Activated T-helper 9 cell treated with anti-CD3 and anti-CD28 coated beads, Interleukin-2, amount 50 U/mL, for 16 hours (primary cell): ENCODE results near the gene TVP23B.
A peak's percentile ranks its signal among the peaks of the same experiment; 100 is the strongest.
"Not testable (repeated sequence)": the region's sequence is repeated elsewhere in the genome, so short reads cannot be mapped to it uniquely, and the experiment has no call there.

ENCODE experiments used
- DNase-seq: peaks from one replicate; pipeline ENCODE4 v3.0.0-alpha.2; 2020; ENCODE audit warnings: low read depth

The TVP23B gene

GRCh38 chr17:18780991-18781718 is at the start of gene TVP23B:
Gene TVP23B (plus strand): TSS chr17:18781183. CDS start chr17:18781294, 111 bp downstream.
- peak; percentile 95 for DNase-seq

GRCh38 chr17:18732438-18732837 is 48.5 kb upstream of the TVP23B start:
- DNase-seq = not testable (repeated sequence)

DNA sequence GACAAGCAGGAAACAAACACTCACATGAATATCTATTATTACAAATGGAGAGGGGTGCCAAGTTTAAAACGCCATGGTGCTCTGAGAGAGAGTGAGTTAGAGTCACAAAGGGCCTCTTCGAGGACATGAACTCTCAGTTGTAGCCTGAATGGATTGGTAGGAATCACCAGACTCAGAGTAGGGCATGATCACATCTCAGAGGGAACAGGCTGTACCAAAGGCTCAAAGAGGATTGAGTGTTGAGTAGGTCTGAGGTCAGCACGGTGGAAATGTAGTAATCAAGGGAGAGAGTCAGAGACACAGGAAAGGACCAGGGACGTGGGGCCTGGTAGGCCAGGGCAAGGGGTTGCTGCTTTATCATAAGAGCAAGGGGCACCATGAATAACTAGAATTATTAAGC is 47.6 kb upstream of the TVP23B start:
- DNase-seq = not testable (repeated sequence)

DNA sequence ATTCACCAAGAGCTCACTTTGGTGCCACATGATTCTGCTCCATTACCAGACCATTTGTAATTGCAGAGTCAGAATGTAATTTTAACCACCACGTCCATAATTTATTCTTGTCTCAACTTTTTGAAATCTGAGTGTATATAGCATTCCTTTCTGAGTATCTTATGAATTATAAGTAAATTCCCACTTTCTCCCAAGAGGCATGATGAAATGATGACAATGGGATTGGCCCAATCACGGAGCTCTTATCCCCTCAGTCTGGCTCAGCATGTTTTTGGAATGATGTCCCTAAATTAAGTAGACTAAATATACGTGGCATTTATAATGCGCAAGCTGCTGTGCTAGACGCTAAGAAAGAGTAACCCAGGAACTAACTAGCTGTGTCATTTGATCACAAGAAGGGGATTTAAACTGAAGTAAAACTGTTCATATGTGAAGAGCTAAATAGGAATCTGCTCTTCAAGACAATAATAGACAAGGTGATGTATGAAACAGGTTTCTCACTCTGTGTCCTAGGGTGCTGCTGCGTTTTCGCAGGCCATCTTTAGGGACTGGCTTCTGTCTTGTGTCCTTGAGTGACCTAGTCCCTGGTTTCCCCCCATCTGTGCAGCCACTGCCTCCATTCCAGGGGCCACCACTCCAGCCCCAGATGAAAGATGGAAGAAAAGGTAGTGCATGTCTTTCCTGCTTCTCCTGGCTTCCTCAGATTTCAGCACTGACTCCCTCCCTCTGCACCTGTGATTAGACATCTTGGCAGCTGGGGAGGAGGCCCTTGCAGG is 41.2 kb upstream of the TVP23B start:
- not testable (repeated sequence) for DNase-seq

DNA sequence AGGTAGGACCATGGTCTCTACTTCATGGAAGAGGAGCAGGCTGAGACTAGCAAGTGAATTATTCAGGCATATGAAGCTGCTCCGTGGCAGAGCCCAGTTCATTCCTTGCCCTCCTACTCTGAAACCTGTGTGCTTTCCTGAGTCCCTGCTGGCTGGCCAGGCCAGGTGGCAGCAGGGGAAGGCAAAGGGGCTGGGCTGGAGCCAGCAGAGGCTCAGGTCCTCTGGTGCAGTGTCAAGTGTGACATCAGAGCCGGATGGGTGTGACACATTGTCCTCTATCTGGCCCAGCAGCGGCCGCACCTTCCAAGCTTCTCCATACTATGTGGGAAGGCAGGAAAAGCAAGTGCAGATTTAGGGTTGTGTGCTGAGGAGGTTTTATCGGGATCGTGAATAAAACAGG is 39.8 kb upstream of the TVP23B start:
- DNase-seq = not testable (repeated sequence)

- DNase-seq = not testable (repeated sequence)
Observed at GRCh38 chr17:18743699-18744421, 37.1 kb upstream of the TVP23B start, which contains the start of gene FBXW10. Gene FBXW10 (plus strand): TSS chr17:18744054. CDS start chr17:18744245, 191 bp downstream.

- DNase-seq = not testable (repeated sequence)
Observed at GRCh38 chr17:18744726-18745125, 36.3 kb upstream of the TVP23B start.

DNA sequence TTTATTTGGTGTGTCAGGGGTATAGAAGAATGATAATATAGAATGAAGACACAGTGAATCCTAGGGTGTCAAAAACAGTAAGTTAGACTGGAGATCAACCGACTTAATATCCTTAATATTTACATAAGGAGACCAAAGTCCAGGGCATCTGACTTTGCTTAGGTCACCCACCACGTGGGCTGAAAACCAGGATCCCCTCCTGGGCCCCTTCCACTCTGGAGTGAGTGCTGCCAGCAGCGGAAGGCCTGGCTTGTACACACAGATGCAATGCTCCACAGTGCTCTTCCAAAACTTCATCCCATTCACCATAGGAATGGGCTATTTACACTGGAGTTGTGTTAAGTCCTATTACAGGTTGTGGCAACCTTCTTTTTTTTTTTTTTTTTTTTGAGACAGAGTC is 34.4 kb upstream of the TVP23B start:
- DNase-seq = not testable (repeated sequence)

GRCh38 chr17:18747501-18747900 is 33.5 kb upstream of the TVP23B start:
- DNase-seq = not testable (repeated sequence)

GRCh38 chr17:18750242-18750641 is 30.7 kb upstream of the TVP23B start:
- DNase-seq = not testable (repeated sequence)

DNA sequence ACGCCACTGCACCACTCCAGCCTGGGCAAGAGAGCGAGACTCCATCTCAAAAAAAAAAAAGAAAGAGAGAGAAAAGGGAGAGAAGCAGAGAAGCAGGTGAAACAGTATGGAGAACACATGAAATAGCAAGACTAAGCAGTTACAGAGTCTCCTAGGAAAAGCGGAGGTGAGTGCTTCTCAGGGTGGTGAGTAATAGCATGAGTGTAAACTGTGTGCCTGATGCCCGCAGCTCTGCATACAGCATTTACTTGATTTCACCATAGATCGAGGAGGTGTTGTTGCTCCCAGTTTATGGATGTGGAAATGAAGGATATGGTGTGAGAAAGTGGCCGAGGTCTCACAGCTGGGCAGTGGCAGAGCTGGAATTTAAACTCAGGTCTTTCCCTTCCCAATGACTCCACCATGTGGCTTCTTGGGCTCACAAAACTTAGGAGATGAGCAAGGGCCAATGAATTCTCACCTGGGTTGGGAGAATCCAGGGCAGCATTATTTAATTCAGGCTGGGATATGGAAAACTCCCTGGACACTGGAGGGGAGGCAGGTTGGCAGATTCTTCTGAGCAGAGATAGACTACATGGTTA is 27.1 kb upstream of the TVP23B start:
- DNase-seq = not testable (repeated sequence)

DNA sequence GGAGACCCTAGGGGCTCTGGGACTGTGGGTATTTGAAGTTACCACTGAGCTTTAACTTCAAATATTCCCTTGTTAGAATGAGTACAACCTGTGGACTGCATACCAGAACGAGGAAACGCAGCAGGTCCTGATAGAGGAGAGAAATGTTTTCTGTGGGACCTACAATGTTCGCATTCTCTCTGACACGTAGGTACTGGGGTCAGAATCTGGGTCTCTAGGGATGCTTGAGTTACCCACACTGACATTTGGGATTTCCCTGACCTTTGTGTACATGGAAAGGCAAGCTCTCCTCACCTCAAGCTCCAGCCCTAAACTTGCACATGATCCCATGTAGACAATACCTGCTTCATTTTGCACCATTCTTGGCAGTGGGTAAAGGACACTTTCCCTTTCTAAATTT is 25.0 kb upstream of the TVP23B start:
- DNase-seq = not testable (repeated sequence)

DNA sequence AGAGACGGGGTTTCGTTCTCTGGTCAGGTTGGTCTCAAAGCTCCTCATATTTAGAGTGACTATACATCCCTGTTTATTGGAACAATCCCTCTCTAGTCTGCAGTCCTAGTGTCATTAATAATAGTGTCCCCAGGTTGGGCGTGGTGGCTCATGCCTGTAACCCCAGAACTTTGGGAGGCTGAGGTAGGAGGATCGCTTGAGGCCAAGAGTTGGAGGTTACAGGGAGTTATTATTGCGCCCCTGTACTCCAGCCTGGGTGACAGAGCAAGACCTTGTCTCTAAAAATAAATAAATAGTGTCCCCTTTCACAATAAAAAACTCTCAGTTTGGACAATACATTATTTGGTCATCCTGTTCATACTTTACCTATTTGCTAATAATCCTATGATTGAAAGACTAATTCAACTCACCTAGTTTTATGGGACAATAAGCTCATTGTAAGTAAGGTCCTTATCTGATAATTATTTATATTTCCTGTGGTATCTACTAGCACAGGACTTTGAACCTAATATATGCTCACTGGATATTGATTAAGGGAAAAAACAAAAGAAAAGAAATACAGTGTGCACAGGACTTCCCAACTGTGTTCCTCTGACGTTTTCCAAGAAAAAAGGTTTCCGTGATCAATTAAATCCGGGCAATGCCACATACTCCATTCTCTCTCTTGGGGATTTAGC is 23.5 kb upstream of the TVP23B start:
- not testable (repeated sequence) for DNase-seq

GRCh38 chr17:18758344-18758743 is 22.6 kb upstream of the TVP23B start:
- DNase-seq = not testable (repeated sequence)

GRCh38 chr17:18760221-18760620 is 20.8 kb upstream of the TVP23B start:
- not testable (repeated sequence) for DNase-seq

- not testable (repeated sequence) for DNase-seq
Observed at GRCh38 chr17:18770572-18770971, 10.4 kb upstream of the TVP23B start.

- DNase-seq = not testable (repeated sequence)
Observed at GRCh38 chr17:18771066-18771465, 9.9 kb upstream of the TVP23B start.

GRCh38 chr17:18772471-18772870 is 8.5 kb upstream of the TVP23B start:
- DNase-seq = no peak

DNA sequence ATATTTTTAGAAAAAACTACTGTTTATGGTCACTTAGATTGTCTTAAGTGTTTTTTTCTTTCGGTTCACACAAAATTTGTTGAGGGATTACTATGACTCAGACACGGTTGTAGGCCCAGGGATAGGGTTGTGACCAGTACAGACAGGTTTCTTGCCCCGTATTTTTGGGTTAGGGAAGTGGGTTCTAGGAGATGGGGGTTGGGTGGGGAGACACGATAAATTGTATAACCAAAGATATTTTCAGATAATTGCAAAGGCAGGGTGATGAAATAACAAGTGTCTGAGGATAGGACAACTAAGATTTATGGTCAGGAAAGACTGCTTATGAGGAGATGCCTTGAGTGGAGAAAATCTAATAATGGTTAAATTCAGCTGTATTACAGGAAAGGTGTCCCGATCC is 822 bp downstream of the TVP23B start:
- not testable (repeated sequence) for DNase-seq

DNA sequence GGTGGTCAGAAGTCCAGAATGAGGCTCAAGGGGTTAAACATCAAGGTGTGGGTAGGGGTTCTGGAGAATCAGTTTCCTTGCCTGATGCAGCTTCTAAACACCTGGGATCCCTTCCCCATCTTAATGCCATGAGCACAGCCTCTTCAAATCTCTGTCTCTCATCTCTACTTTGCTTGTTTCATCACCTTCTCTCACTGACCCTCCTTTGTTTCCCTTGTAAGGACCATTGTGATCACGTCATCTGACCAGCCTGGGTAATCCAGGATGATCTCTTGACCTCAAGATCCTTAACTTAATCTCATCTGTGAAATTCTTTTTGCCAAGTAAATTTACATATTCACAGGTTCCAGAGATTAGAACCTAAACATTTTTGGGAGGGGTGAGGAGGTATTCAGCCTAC is 5.0 kb downstream of the TVP23B start:
- not testable (repeated sequence) for DNase-seq

- DNase-seq = not testable (repeated sequence)
Observed at GRCh38 chr17:18786890-18787289, 5.9 kb downstream of the TVP23B start.
